OCI-LY7 (cell line): ENCODE data around the gene CEP104. TPM values are rescaled to one million over a fixed set of nuclear protein-coding genes. Genes with fewer than 3 reads are reported as not detected.

ENCODE experiments used
- BruUV-seq: library from RNA; stranded (reverse); fragments of 400-500 nt; replicated peaks from 2 replicates; lab custom pipeline; 2021; lab: Mats Ljungman, UMichigan
- CTCF ChIA-PET: fragments of 300-600 bp; sonication (Branson Sonifier 250); formaldehyde crosslinking; loops from one replicate; lab custom pipeline; 2022; ENCODE audit warnings: antibody characterized with exemption; ENCODE audit not compliant: unreplicated experiment; lab: Charles Lee
- POLR2A ChIA-PET: fragments of 300-600 bp; sonication (Branson Sonifier 250); formaldehyde crosslinking; loops from one replicate; lab custom pipeline; 2022; ENCODE audit warnings: antibody characterized with exemption; lab: Charles Lee
- DNase-seq: peaks from one replicate; pipeline ENCODE4 v3.0.0-alpha.2; 2015; ENCODE audit warnings: low spot score
- H2AFZ ChIP-seq: fragments of 200-600 bp; sonication (generic), shearing (Covaris generic); 2 replicates; pipeline ENCODE4 v1.6.1; 2014; ENCODE audit warnings: mild to moderate bottlenecking, antibody characterized with exemption, low read length, moderate library complexity
- H3K27ac ChIP-seq: fragments of 200-600 bp; sonication (generic); 2 replicates; pipeline ENCODE4 v1.5.1; 2014; ENCODE audit warnings: mixed run types, low read depth, mild to moderate bottlenecking, moderate library complexity, low read length, inconsistent platforms; ENCODE audit not compliant: poor library complexity, severe bottlenecking
- H3K36me3 ChIP-seq: fragments of 200-600 bp; sonication (generic); 2 replicates; pipeline ENCODE4 v1.6.1; 2014; ENCODE audit warnings: mild to moderate bottlenecking, antibody characterized with exemption, low read length, moderate library complexity, mixed read lengths; ENCODE audit not compliant: insufficient read depth
- H3K4me1 ChIP-seq: fragments of 200-600 bp; sonication (generic); 2 replicates; pipeline ENCODE4 v1.5.1; 2014; ENCODE audit warnings: mild to moderate bottlenecking, low read length; ENCODE audit not compliant: insufficient read depth, poor library complexity, severe bottlenecking
- H3K4me2 ChIP-seq: fragments of 200-600 bp; sonication (generic); 2 replicates; pipeline ENCODE4 v1.6.1; 2014; ENCODE audit warnings: mild to moderate bottlenecking, low read length
- H3K4me3 ChIP-seq: fragments of 200-600 bp; sonication (generic); 2 replicates; pipeline ENCODE4 v1.5.1; 2014; ENCODE audit warnings: mild to moderate bottlenecking, low read depth, low read length; ENCODE audit not compliant: poor library complexity, severe bottlenecking
- H3K79me2 ChIP-seq: fragments of 200-600 bp; sonication (generic); 2 replicates; pipeline ENCODE4 v1.6.1; 2016; ENCODE audit warnings: low read depth, mild to moderate bottlenecking, low read length, moderate library complexity, mixed read lengths; ENCODE audit not compliant: insufficient read depth
- H3K9me2 ChIP-seq: fragments of 200-600 bp; sonication (generic); 2 replicates; pipeline ENCODE4 v1.6.1; 2016; ENCODE audit warnings: mild to moderate bottlenecking, low read length, mixed read lengths; ENCODE audit not compliant: insufficient read depth
- H3K9me3 ChIP-seq: fragments of 200-600 bp; sonication (generic); 2 replicates; pipeline ENCODE4 v1.6.1; 2014; ENCODE audit warnings: mild to moderate bottlenecking, mixed run types, low read length, mixed read lengths
- H4K20me1 ChIP-seq: fragments of 200-600 bp; sonication (generic); 2 replicates; pipeline ENCODE4 v1.6.1; 2014; ENCODE audit warnings: mild to moderate bottlenecking, antibody characterized with exemption, low read length, moderate library complexity, mixed read lengths; ENCODE audit not compliant: insufficient read depth
- CTCF ChIP-seq: fragments of 200-600 bp; sonication (generic); conservative IDR thresholded peaks from 2 replicates; pipeline ENCODE4 v1.5.1; 2014; ENCODE audit warnings: mild to moderate bottlenecking, antibody characterized with exemption, low read length, moderate library complexity, mixed read lengths
- EZH2phosphoT487 ChIP-seq: fragments of 200-600 bp; sonication (generic); IDR thresholded peaks from 2 replicates; pipeline ENCODE4 v1.6.1; 2018; ENCODE audit warnings: low read depth, borderline replicate concordance, mild to moderate bottlenecking, mixed run types, antibody characterized with exemption, low read length, moderate library complexity, mixed read lengths
- intact Hi-C: fragments of 100-400 bp; cut with micrococcal nuclease; formaldehyde crosslinking; loops from one replicate; pipeline ENCODE4 v1.10.0; 2022; ENCODE audit not compliant: unreplicated experiment
- total RNA-seq, 2 experiments: library from RNA; depleted of rRNA in 1 of 2; stranded (reverse); fragments of >200 nt in 1 of 2; shearing (Covaris generic) in 1 of 2; gene quantifications; 2 replicates each; pipeline ENCODE4 v1.2.3, GENCODE V29; 2014 to 2022

CEP104 gene
- total RNA-seq, 2 experiments from 2014 or later: 26.8 to 71.0 TPM

DNA sequence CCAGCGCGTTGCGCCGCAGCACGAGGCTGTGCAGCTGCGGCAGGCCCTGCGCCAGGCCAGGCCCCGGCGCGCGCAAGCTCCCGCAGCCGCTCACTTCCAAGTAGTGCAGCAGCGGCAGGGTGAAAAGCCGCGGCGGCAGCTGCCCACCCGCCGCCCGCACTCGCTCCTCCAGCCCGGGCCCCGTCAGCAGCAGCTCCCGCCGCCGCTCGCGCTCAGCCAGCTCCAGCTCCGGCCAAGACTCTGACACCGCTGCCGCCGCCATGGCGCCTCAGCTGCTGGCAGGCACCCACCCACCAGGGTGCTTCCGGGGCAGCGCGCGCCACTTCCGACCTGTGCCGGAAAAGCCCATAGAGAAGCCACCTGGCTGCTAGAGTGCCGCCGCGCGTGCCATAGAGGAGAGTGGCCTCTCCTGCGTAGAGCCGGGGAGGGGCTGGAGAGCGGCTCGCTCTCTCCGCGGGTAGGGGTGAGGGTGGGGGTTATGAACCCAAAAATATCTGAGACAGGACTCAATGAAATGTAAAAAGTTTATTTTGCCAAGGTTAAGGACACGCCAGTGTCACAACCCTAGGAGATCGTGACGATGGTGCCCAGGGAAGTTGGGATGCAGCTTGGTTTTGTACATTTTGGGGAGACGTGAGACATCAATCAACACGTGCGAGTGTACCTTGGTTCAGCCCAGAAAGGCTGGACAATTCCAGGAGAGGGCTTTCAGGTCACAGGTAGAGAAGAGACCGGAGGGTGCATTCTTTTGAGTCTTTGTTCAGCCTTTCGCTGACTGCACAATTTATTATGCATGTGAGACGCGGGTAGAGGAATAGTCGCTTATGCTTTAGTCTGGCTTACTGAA lies 60.6 kb downstream of the CEP104 start, which contains the start of gene LRRC47:
Gene LRRC47 (minus strand): TSS at position 284 of the 847 bp plus-strand sequence. CDS start 22 bp downstream, at position 262.
- BruUV-seq: TSS peak; percentile 94
- ChIA-PET CTCF (no interaction called here), POLR2A (interaction anchor here (0.7 to 1.4 kb wide), 2 partner anchors 97 to 630 kb away, joined by 3 read pairs; no protein-coding TSS in a partner anchor)
- peak within 1 kb of the TSS; percentile 92 for H2AFZ ChIP-seq
- peak within 1 kb of the TSS; percentile 32 for H3K27ac ChIP-seq
- peaks cover 15% of the 10 kb centered on the region for H4K20me1 ChIP-seq
- peaks cover 24% of the 10 kb centered on the region for H3K4me1 ChIP-seq
- peaks cover 44% of the 10 kb centered on the region for H3K79me2 ChIP-seq
- H3K36me3 ChIP-seq: peaks cover 30% of the 10 kb centered on the region
- intact Hi-C loops: loop anchor here (1.0 to 2.0 kb wide), 2 partner anchors 20 to 106 kb away; no protein-coding TSS in a partner anchor
- peak within 1 kb of the TSS; percentile 99 for H3K4me3 ChIP-seq
- peaks cover 9% of the 10 kb centered on the region; the same call in 1 of the 2 replicates for H3K9me3 ChIP-seq
- H3K4me2 ChIP-seq: peak within 1 kb of the TSS; percentile 80
- peak; percentile 94 for DNase-seq
- H3K9me2 ChIP-seq: no peaks in the 10 kb centered on the region
- TF ChIP-seq EZH2phosphoT487 (no peak), CTCF (no peak)

DNA sequence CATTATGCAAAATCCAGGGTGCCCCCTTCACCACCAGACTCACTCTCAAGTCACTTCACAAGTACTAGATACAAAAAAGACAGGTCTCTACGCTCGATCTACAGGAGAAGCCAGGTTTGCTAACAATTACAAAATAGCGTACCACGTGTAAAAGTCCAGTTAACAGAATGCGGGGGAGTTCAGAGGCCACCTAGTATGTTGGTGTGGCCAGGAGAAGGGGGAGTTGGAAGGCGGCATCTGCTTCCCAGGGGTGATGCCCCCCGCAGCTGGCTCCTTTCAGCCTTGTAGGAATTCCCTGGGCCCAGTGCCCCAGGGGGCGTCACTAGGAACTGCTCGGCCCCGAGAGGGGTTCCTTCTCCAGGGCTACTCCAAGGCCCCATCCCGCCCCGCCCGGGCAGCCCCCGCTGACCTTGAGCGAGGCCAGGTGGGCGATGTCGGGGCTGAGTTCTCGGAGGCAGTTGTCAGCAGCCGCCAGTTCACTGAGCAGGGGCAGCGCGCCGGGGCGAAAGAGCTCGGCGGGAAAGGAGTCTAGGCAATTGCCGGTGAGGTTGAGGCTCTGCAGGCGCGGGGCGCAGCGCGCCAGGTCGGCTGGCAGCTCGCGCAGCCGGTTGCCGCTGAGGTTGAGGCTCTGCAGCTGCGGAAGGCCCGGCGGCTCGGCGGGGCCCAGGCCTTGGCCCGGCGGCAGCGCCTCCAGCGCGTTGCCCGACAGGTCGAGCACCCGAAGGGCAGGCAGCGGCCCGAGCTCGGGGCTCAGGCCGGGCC lies 61.4 kb downstream of the CEP104 start:
- intact Hi-C loops: loop anchor here (2.0 kb wide), 1 partner anchor 107 kb away; no protein-coding TSS in a partner anchor
- peak overlapping the region; percentile 99 for H3K4me3 ChIP-seq
- H3K36me3 ChIP-seq: peaks cover 32% of the 10 kb centered on the region
- H3K4me2 ChIP-seq: peak overlapping the region; percentile 80
- DNase-seq: peak; percentile 31
- ChIA-PET POLR2A (no interaction called here), CTCF (no interaction called here)
- peaks cover 15% of the 10 kb centered on the region for H4K20me1 ChIP-seq
- no TSS peak for BruUV-seq
- TF ChIP-seq EZH2phosphoT487 (no peak), CTCF (no peak)
- H3K9me3 ChIP-seq: peaks cover 3% of the 10 kb centered on the region; the same call in 1 of the 2 replicates
- H2AFZ ChIP-seq: peak overlapping the region; percentile 92; the same call in 1 of the 2 replicates
- H3K4me1 ChIP-seq: peaks cover 24% of the 10 kb centered on the region
- H3K9me2 ChIP-seq: no peaks in the 10 kb centered on the region
- H3K27ac ChIP-seq: peak overlapping the region; percentile 32
- H3K79me2 ChIP-seq: peaks cover 44% of the 10 kb centered on the region
